ENCODE measurements around the gene ZNF787.
A peak's percentile ranks its signal among the peaks of the same experiment; 100 is the strongest.
"Not testable (repeated sequence)": the region's sequence is repeated elsewhere in the genome, so short reads cannot be mapped to it uniquely, and the experiment has no call there.

Gene ZNF787

DNA sequence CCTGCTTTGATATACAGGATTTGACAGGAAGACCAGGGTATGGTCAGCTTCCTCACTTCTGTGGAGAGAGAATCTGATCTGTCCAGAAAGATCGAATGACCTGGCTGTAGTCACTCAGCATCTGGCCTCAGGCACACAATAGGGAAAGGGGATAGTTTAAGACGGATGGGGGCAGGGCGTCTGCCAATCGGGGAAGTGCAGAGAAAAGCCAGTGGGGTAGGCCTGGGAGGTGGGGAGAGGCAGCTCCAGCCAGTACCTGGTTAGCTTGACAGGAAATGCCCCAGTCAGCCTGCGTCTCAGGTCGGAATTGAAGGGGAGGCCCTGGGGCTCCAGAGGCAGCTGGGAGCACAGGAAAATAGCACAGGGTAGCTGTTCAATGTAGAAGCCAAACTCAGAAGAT lies 32.4 kb upstream of the ZNF787 start:
- Histone ChIP-seq H3K9me3 (ENCODE audit: control insufficient read depth, low read depth, low read length) (no peaks in the 10 kb centered on the region), H3K4me3 (ENCODE audit: low read length) (peak overlapping the region; percentile 18), H3K27me3 (ENCODE audit: control insufficient read depth, insufficient read depth, low read length) (no peaks in the 10 kb centered on the region), H3K9ac (ENCODE audit: low read length) (no peak overlapping the region), H3K4me1 (ENCODE audit: control insufficient read depth, low read depth, low read length) (peaks cover 18% of the 10 kb centered on the region), H3K27ac (ENCODE audit: low read length) (no peak overlapping the region), H3K36me3 (ENCODE audit: control insufficient read depth, low read depth, low read length) (peaks cover 10% of the 10 kb centered on the region)

- Histone ChIP-seq H3K27ac (ENCODE audit: low read length) (no peak overlapping the region), H3K27me3 (ENCODE audit: control insufficient read depth, insufficient read depth, low read length) (no peaks in the 10 kb centered on the region), H3K4me1 (ENCODE audit: control insufficient read depth, low read depth, low read length) (peaks cover 18% of the 10 kb centered on the region), H3K9me3 (ENCODE audit: control insufficient read depth, low read depth, low read length) (no peaks in the 10 kb centered on the region), H3K36me3 (ENCODE audit: control insufficient read depth, low read depth, low read length) (peaks cover 13% of the 10 kb centered on the region), H3K4me3 (ENCODE audit: low read length) (no peak overlapping the region), H3K9ac (ENCODE audit: low read length) (no peak overlapping the region)
Measured at GRCh38 chr19:56152644-56153043, 31.5 kb upstream of the ZNF787 start.

DNA sequence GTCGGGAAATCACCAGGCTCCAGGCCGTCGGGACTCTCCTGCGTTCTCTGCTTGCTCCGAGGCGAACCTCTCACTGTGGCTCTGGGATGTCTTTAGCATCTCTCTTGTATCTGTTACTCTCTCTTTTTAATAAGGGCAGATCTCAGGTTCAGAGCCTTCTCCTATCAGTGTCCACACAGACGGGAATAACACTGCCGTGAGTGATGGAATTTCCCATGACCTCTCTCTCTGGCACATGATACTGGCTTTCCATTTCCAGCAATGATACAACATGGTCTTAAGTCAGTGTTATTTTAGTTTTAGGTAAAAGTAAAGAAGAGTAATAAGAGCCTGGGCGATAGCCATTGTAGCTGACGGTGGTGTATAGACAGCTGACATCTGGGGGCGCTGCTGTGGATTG lies 29.3 kb upstream of the ZNF787 start:
- Histone ChIP-seq H3K4me1 (ENCODE audit: control insufficient read depth, low read depth, low read length) (peaks cover 18% of the 10 kb centered on the region), H3K27me3 (ENCODE audit: control insufficient read depth, insufficient read depth, low read length) (no peaks in the 10 kb centered on the region), H3K9ac (ENCODE audit: low read length) (no peak overlapping the region), H3K36me3 (ENCODE audit: control insufficient read depth, low read depth, low read length) (peaks cover 9% of the 10 kb centered on the region), H3K27ac (ENCODE audit: low read length) (no peak overlapping the region), H3K4me3 (ENCODE audit: low read length) (no peak overlapping the region), H3K9me3 (ENCODE audit: control insufficient read depth, low read depth, low read length) (no peaks in the 10 kb centered on the region)

GRCh38 chr19:56149656-56150038 lies 28.6 kb upstream of the ZNF787 start:
- H3K36me3 ChIP-seq (ENCODE audit: control insufficient read depth, low read depth, low read length): peaks cover 7% of the 10 kb centered on the region
- no peaks in the 10 kb centered on the region for H3K9me3 ChIP-seq (ENCODE audit: control insufficient read depth, low read depth, low read length)
- H3K4me1 ChIP-seq (ENCODE audit: control insufficient read depth, low read depth, low read length): peaks cover 18% of the 10 kb centered on the region
- H3K9ac ChIP-seq (ENCODE audit: low read length): no peak overlapping the region
- H3K27me3 ChIP-seq (ENCODE audit: control insufficient read depth, insufficient read depth, low read length): no peaks in the 10 kb centered on the region
- no peak overlapping the region for H3K4me3 ChIP-seq (ENCODE audit: low read length)
- no peak overlapping the region for H3K27ac ChIP-seq (ENCODE audit: low read length)

- not testable (repeated sequence) for H3K9me3 ChIP-seq (ENCODE audit: control insufficient read depth, low read depth, low read length); H3K27me3 ChIP-seq (ENCODE audit: control insufficient read depth, insufficient read depth, low read length); H3K36me3 ChIP-seq (ENCODE audit: control insufficient read depth, low read depth, low read length); H3K4me3 ChIP-seq (ENCODE audit: low read length); H3K9ac ChIP-seq (ENCODE audit: low read length); H3K27ac ChIP-seq (ENCODE audit: low read length)
- peaks cover 18% of the 10 kb centered on the region for H3K4me1 ChIP-seq (ENCODE audit: control insufficient read depth, low read depth, low read length)
Measured at GRCh38 chr19:56148955-56149655, 28.0 kb upstream of the ZNF787 start.

DNA sequence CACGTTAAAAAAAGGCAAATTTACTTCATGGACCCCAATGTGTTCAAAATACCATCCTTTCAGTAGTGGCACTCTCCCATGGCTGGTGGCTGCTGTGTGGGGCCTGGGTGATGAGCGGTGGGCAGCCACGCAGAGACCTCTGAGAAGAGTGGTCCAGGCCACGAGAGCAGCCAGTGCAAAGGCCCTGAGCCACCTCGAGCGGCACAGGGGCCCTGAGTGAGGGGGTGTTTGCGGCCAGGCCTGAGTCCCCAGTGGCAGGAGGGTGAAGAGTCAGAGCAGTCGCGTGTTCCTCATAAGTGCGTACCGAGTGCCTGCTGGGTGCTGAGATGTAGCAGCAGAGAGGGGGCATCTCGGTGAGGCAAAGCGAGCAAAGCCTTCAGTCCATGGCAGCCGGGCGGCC lies 27.0 kb upstream of the ZNF787 start:
- no peak overlapping the region for H3K4me3 ChIP-seq (ENCODE audit: low read length)
- H3K4me1 ChIP-seq (ENCODE audit: control insufficient read depth, low read depth, low read length): peaks cover 9% of the 10 kb centered on the region
- peaks cover 7% of the 10 kb centered on the region for H3K36me3 ChIP-seq (ENCODE audit: control insufficient read depth, low read depth, low read length)
- no peak overlapping the region for H3K27ac ChIP-seq (ENCODE audit: low read length)
- no peak overlapping the region for H3K9ac ChIP-seq (ENCODE audit: low read length)
- H3K27me3 ChIP-seq (ENCODE audit: control insufficient read depth, insufficient read depth, low read length): no peaks in the 10 kb centered on the region
- H3K9me3 ChIP-seq (ENCODE audit: control insufficient read depth, low read depth, low read length): no peaks in the 10 kb centered on the region

- H3K27me3 ChIP-seq (ENCODE audit: control insufficient read depth, insufficient read depth, low read length): no peaks in the 10 kb centered on the region
- peaks cover 1% of the 10 kb centered on the region for H3K4me1 ChIP-seq (ENCODE audit: control insufficient read depth, low read depth, low read length)
- peaks cover 7% of the 10 kb centered on the region for H3K36me3 ChIP-seq (ENCODE audit: control insufficient read depth, low read depth, low read length)
- H3K9ac ChIP-seq (ENCODE audit: low read length): no peak overlapping the region
- no peak overlapping the region for H3K4me3 ChIP-seq (ENCODE audit: low read length)
- no peaks in the 10 kb centered on the region for H3K9me3 ChIP-seq (ENCODE audit: control insufficient read depth, low read depth, low read length)
- no peak overlapping the region for H3K27ac ChIP-seq (ENCODE audit: low read length)
Measured at GRCh38 chr19:56147307-56147706, 26.2 kb upstream of the ZNF787 start.

GRCh38 chr19:56146904-56147303 lies 25.8 kb upstream of the ZNF787 start:
- Histone ChIP-seq H3K27ac (ENCODE audit: low read length) (no peak overlapping the region), H3K9me3 (ENCODE audit: control insufficient read depth, low read depth, low read length) (no peaks in the 10 kb centered on the region), H3K36me3 (ENCODE audit: control insufficient read depth, low read depth, low read length) (peaks cover 7% of the 10 kb centered on the region), H3K4me3 (ENCODE audit: low read length) (no peak overlapping the region), H3K27me3 (ENCODE audit: control insufficient read depth, insufficient read depth, low read length) (no peaks in the 10 kb centered on the region), H3K9ac (ENCODE audit: low read length) (no peak overlapping the region), H3K4me1 (ENCODE audit: control insufficient read depth, low read depth, low read length) (no peaks in the 10 kb centered on the region)

- H3K27ac ChIP-seq (ENCODE audit: low read length): no peak overlapping the region
- no peaks in the 10 kb centered on the region for H3K9me3 ChIP-seq (ENCODE audit: control insufficient read depth, low read depth, low read length)
- H3K9ac ChIP-seq (ENCODE audit: low read length): no peak overlapping the region
- no peak overlapping the region for H3K4me3 ChIP-seq (ENCODE audit: low read length)
- peaks cover 7% of the 10 kb centered on the region for H3K36me3 ChIP-seq (ENCODE audit: control insufficient read depth, low read depth, low read length)
- H3K27me3 ChIP-seq (ENCODE audit: control insufficient read depth, insufficient read depth, low read length): no peaks in the 10 kb centered on the region
- no peaks in the 10 kb centered on the region for H3K4me1 ChIP-seq (ENCODE audit: control insufficient read depth, low read depth, low read length)
Measured at GRCh38 chr19:56145698-56146097, 24.6 kb upstream of the ZNF787 start.

- peaks cover 5% of the 10 kb centered on the region for H3K4me1 ChIP-seq (ENCODE audit: control insufficient read depth, low read depth, low read length)
- H3K27me3 ChIP-seq (ENCODE audit: control insufficient read depth, insufficient read depth, low read length): no peaks in the 10 kb centered on the region
- H3K9me3 ChIP-seq (ENCODE audit: control insufficient read depth, low read depth, low read length): no peaks in the 10 kb centered on the region
- H3K9ac ChIP-seq (ENCODE audit: low read length): no peak overlapping the region
- H3K27ac ChIP-seq (ENCODE audit: low read length): no peak overlapping the region
- H3K36me3 ChIP-seq (ENCODE audit: control insufficient read depth, low read depth, low read length): peaks cover 7% of the 10 kb centered on the region
- H3K4me3 ChIP-seq (ENCODE audit: low read length): no peak overlapping the region
Measured at GRCh38 chr19:56144831-56145230, 23.7 kb upstream of the ZNF787 start.

DNA sequence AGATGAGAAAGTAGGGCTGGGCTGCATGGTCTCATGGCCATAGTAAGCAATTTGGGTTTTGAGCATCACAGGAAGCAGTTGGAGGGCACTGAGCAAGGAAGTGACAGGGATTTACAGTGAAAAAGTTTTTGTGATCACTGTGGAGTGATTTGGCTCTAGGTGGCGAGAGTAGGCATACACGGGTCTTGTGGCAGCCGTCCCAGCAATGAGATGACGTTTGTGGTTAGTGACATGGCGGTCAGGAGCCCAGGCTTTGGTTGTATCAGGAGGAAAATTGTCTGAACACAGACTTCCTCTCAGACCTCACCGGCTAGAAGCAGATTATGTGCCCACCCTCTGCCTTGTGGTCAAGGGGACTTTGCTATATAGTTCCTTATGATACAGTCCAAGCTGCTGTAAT lies 23.3 kb upstream of the ZNF787 start:
- no peak overlapping the region for H3K9ac ChIP-seq (ENCODE audit: low read length)
- H3K27me3 ChIP-seq (ENCODE audit: control insufficient read depth, insufficient read depth, low read length): no peaks in the 10 kb centered on the region
- no peak overlapping the region for H3K27ac ChIP-seq (ENCODE audit: low read length)
- no peak overlapping the region for H3K4me3 ChIP-seq (ENCODE audit: low read length)
- H3K36me3 ChIP-seq (ENCODE audit: control insufficient read depth, low read depth, low read length): peaks cover 7% of the 10 kb centered on the region
- peaks cover 6% of the 10 kb centered on the region for H3K4me1 ChIP-seq (ENCODE audit: control insufficient read depth, low read depth, low read length)
- H3K9me3 ChIP-seq (ENCODE audit: control insufficient read depth, low read depth, low read length): no peaks in the 10 kb centered on the region

GRCh38 chr19:56142897-56143434 lies 21.9 kb upstream of the ZNF787 start:
- Histone ChIP-seq H3K4me3 (ENCODE audit: low read length) (no peak overlapping the region), H3K27me3 (ENCODE audit: control insufficient read depth, insufficient read depth, low read length) (no peaks in the 10 kb centered on the region), H3K36me3 (ENCODE audit: control insufficient read depth, low read depth, low read length) (peaks cover 7% of the 10 kb centered on the region), H3K4me1 (ENCODE audit: control insufficient read depth, low read depth, low read length) (peaks cover 6% of the 10 kb centered on the region), H3K27ac (ENCODE audit: low read length) (no peak overlapping the region), H3K9ac (ENCODE audit: low read length) (no peak overlapping the region), H3K9me3 (ENCODE audit: control insufficient read depth, low read depth, low read length) (no peaks in the 10 kb centered on the region)

All from iPS-18a (cell line).